Measurements from ENCODE around the gene IDS.

GRCh38 chrX:149497626-149498025 is 7.5 kb downstream of the IDS start:
- TF ChIP-seq CTCF (IDR thresholded peaks at IDR 0.05) (no peak), POLR2A (IDR thresholded peaks at IDR 0.05) (no peak), POLR2AphosphoS5 (IDR thresholded peaks at IDR 0.05) (no peak)

Measured in stomach (tissue), 4 donors.